ENCODE data around the gene TEAD1. TPM values are rescaled to one million over a fixed set of nuclear protein-coding genes. Genes with fewer than 3 reads are reported as not detected.

Gene TEAD1
- total and polyA plus RNA-seq, 8 donors: 5.9 to 35.1 (median 22.0) TPM

- no peak for ATAC-seq
- no peak for DNase-seq
- Histone ChIP-seq H3K36me3 (no peaks in the 10 kb centered on the region), H3K9me3 (no peaks in the 10 kb centered on the region), H3K27ac (no peak overlapping the region), H3K27me3 (no peaks in the 10 kb centered on the region), H3K4me3 (no peak overlapping the region), H3K4me1 (peaks cover 0 to 9% (median 5%) of the 10 kb centered on the region in 3 donors)
- intact Hi-C loops (cut with DNase I): no loop called here
- WGBS, 2 donors: 76 to 84% methylated on average over 1 of the region's 1 CpG
- no peak for FAIRE-seq
- TF ChIP-seq CTCF (IDR thresholded peaks at IDR 0.05): no peak
These were observed 319.4 kb downstream of the TEAD1 start for GRCh38 chr11:12993626-12994025.
